Upper lobe of left lung (tissue), 6 donors: ENCODE data around the gene PEBP1. TPM values are rescaled to one million over a fixed set of nuclear protein-coding genes. Genes with fewer than 3 reads are reported as not detected.

ENCODE experiments used
- ATAC-seq, 2 donors: fragments of 200-7000 bp; cut with Tn5 transposase; one replicate each; pipeline ENCODE4 v1.9.1; 2022; ENCODE audit warnings: mild to moderate bottlenecking in 2 of 2, moderate library complexity in 2 of 2; ENCODE audit not compliant: low FRiP score in 2 of 2
- DNase-seq, 2 donors: peaks; one replicate each; pipeline ENCODE4 v3.0.0-alpha.2; 2019 to 2020
- H3K27ac ChIP-seq, 4 donors: fragments of 200-600 bp; sonication (generic); one replicate each; pipeline ENCODE4 v1.5.1; 2016 to 2019
- H3K27me3 ChIP-seq, 4 donors: fragments of 200-600 bp; sonication (generic); one replicate each; pipeline ENCODE4 v1.5.1; 2017 to 2019
- H3K36me3 ChIP-seq, 4 donors: fragments of 200-600 bp; sonication (generic); one replicate each; pipeline ENCODE4 v1.5.1; 2016 to 2019
- H3K4me1 ChIP-seq, 4 donors: fragments of 200-600 bp; sonication (generic); one replicate each; pipeline ENCODE4 v1.5.1; 2018 to 2019
- H3K4me3 ChIP-seq, 4 donors: fragments of 200-600 bp; sonication (generic); one replicate each; pipeline ENCODE4 v1.5.1; 2017 to 2019; ENCODE audit warnings: mild to moderate bottlenecking in 2 of 4, moderate library complexity in 1 of 4
- H3K9me3 ChIP-seq, 4 donors: fragments of 200-600 bp; sonication (generic); one replicate each; pipeline ENCODE4 v1.5.1; 2018 to 2019
- EP300 ChIP-seq, 4 donors: sonication (generic); formaldehyde crosslinking; IDR thresholded peaks; one replicate each; pipeline ENCODE4 v1.5.1; 2017; ENCODE audit warnings: antibody characterized with exemption in 4 of 4, control low read depth in 2 of 4
- POLR2A ChIP-seq, 4 donors: fragments of 450-650 bp; IDR thresholded peaks; one replicate each; pipeline ENCODE4 v1.5.1; 2016 to 2017; ENCODE audit warnings: antibody characterized with exemption in 4 of 4, mild to moderate bottlenecking in 2 of 4
- POLR2AphosphoS5 ChIP-seq, 2 donors: sonication (generic); formaldehyde crosslinking; IDR thresholded peaks; one replicate each; pipeline ENCODE4 v1.5.1; 2017; ENCODE audit warnings: antibody characterized with exemption in 2 of 2
- whole genome bisulfite sequencing, 2 donors: methylation state at CpG; one replicate each; pipeline ENCODE4 v1.1.5; 2017 to 2018; 5-methylcytosine and 5-hydroxymethylcytosine counted together
- total RNA-seq, 6 donors: library from RNA; depleted of rRNA in 4 of 6; stranded (reverse); fragments of >200 nt in 4 of 6; gene quantifications; one replicate each; pipeline versions ENCODE4 v1.1.0 to v1.2.1, GENCODE V29; 2016 to 2021
- TF ChIP-seq, protein P1 (sequence below), 6 experiments: fragments of 450-650 bp in 4 of 6; fragments of 200-600 bp in 2 of 6; sonication (generic) in 2 of 6; IDR thresholded peaks; one replicate each; pipeline ENCODE4 v1.5.1; 2016 to 2019; ENCODE audit warnings: antibody characterized with exemption in 6 of 6
- donor health status: DM: no; HTN: no; CAD: no; lungs with moderate emphysema.
- donor health status: DM: no; HTN: yes; CAD: no; lungs with severe emphysema.

The PEBP1 gene
- total RNA-seq, 6 donors from 2014 or later, result 92.2 to 432 (median 214) TPM

DNA sequence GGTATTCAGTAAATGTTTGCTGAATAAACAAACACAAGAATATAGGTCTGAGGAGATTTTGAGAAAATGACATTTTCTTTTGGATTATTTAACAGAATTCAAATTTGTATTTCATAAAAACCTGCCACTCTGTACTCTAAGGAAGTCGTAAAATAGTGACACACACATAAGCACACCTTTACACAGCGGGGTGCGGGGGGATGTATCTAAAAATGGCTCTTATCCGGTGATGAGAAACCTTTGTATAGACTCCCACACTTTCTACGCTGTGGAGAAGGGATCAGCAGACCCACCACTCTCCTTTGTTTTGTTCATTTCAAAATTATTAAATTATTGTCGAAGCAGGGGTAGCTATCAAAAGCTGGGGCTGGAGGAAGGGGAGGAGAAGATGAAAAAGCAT lies 58.0 kb downstream of the PEBP1 start:
- WGBS, 2 donors, result 93 to 94% methylated on average over 6 of the region's 6 CpGs
- H3K27me3 ChIP-seq, result no peaks in the 10 kb centered on the region
- H3K9me3 ChIP-seq, result no peaks in the 10 kb centered on the region
- peaks cover 4 to 40% (median 15%) of the 10 kb centered on the region in 4 donors for H3K36me3 ChIP-seq
- peaks cover 0 to 1% (median 0%) of the 10 kb centered on the region in 4 donors for H3K4me1 ChIP-seq
- TF ChIP-seq, protein P1, sequence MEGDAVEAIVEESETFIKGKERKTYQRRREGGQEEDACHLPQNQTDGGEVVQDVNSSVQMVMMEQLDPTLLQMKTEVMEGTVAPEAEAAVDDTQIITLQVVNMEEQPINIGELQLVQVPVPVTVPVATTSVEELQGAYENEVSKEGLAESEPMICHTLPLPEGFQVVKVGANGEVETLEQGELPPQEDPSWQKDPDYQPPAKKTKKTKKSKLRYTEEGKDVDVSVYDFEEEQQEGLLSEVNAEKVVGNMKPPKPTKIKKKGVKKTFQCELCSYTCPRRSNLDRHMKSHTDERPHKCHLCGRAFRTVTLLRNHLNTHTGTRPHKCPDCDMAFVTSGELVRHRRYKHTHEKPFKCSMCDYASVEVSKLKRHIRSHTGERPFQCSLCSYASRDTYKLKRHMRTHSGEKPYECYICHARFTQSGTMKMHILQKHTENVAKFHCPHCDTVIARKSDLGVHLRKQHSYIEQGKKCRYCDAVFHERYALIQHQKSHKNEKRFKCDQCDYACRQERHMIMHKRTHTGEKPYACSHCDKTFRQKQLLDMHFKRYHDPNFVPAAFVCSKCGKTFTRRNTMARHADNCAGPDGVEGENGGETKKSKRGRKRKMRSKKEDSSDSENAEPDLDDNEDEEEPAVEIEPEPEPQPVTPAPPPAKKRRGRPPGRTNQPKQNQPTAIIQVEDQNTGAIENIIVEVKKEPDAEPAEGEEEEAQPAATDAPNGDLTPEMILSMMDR (IDR thresholded peaks at IDR 0.05), result no peak
- no peak for TF ChIP-seq POLR2A (IDR thresholded peaks at IDR 0.05)
- TF ChIP-seq POLR2AphosphoS5 (IDR thresholded peaks at IDR 0.05), result no peak
- TF ChIP-seq EP300 (IDR thresholded peaks at IDR 0.05), result no peak
- no peak overlapping the region for H3K4me3 ChIP-seq
- no peak overlapping the region for H3K27ac ChIP-seq
- ATAC-seq (no peak), DNase-seq (no peak)

Other genes starting within 250 kb of the PEBP1 start
- 1 to 10 TPM in 2 of 6 donors, under 1 TPM in 4; 0.30 to 3.2 (median 0.85) TPM for gene KSR2, start 167.1 kb upstream of the PEBP1 start, total RNA-seq
- 10 to 100 TPM in 1 of 6 donors, 1 to 10 TPM in 5; 5.0 to 10.5 (median 7.1) TPM for gene RFC5, start 119.4 kb upstream of the PEBP1 start, total RNA-seq
- gene WSB2, start 74.9 kb upstream of the PEBP1 start, total RNA-seq, result 100 to 1,000 TPM in 1 of 6 donors, 10 to 100 TPM in 5; 46.1 to 112 (median 90.3) TPM
- 100 to 1,000 TPM in 1 of 6 donors, 10 to 100 TPM in 5; 44.1 to 157 (median 72.8) TPM for gene VSIG10, start 32.1 kb upstream of the PEBP1 start, total RNA-seq
- gene TAOK3, start 236.8 kb downstream of the PEBP1 start, total RNA-seq, result 100 to 1,000 TPM in 1 of 6 donors, 10 to 100 TPM in 5; 49.7 to 111 (median 67.8) TPM
- 10 to 100 TPM; 18.4 to 69.1 (median 35.1) TPM for gene SUDS3, start 240.4 kb downstream of the PEBP1 start, total RNA-seq